ENCODE data around the gene CLNK.

GRCh38 chr4:10655968-10656367, 28.6 kb downstream of the CLNK start:
- TF ChIP-seq GATA2 (CRISPR knock-in tag; IDR thresholded peaks at IDR 0.05) (no peak), TAF1 (IDR thresholded peaks at IDR 0.05; ENCODE audit: borderline replicate concordance, low read depth, low read length) (no peak), REST (IDR thresholded peaks at IDR 0.05; ENCODE audit: low read depth, low read length) (no peak), USF2 (IDR thresholded peaks at IDR 0.05; ENCODE audit: borderline replicate concordance, low read depth, low read length) (no peak)
